GM12891 (cell line): Measurements from ENCODE around the gene COL26A1.

ENCODE experiments used
- POLR2A ChIP-seq: IDR thresholded peaks from 2 replicates; pipeline ENCODE4 v1.6.1; 2011; ENCODE audit warnings: low read depth, low read length, control low read depth
- SPI1 ChIP-seq: IDR thresholded peaks from 2 replicates; pipeline ENCODE4 v1.6.1; 2011; ENCODE audit warnings: low read depth, low read length, control low read depth
- TAF1 ChIP-seq: IDR thresholded peaks from 2 replicates; pipeline ENCODE4 v1.6.1; 2011; ENCODE audit warnings: low read depth, low read length, control low read depth

DNA sequence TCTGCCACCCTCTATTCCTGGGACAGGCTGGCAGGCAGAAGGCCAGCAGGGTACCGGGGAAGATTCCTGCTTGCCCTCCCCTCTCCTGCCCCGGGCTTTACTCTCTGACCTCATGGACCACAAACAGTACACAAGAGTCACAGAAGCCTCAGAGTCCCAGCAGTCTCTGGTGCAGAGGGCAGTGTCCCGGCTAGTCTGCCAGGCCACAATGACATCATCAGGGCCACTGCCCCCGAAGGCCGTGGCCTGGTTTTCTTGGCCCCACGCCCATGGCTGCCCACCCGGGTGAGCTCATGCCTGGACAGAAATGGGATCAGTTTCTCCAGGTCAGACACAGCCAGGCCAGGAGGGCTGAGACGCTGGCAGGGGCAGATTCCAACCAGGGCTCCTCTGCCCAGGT, 174.5 kb downstream of the COL26A1 start:
- TF ChIP-seq POLR2A (no peak), TAF1 (no peak), SPI1 (no peak)
